Body of pancreas (tissue), 4 donors: Measurements from ENCODE around the gene MEN1. TPM values are rescaled to one million over a fixed set of nuclear protein-coding genes. Genes with fewer than 3 reads are reported as not detected.

Experiments
- ATAC-seq: fragments of 150-250 bp; one replicate; pipeline ENCODE4 v1.9.1; 2016
- DNase-seq, 4 donors: peaks; one replicate each; pipeline ENCODE4 v3.0.0-alpha.2; 2019
- H3K27ac ChIP-seq, 4 donors: fragments of 200-600 bp; sonication (generic); 1 replicate in 3 of 4; 2 replicates in 1 of 4; pipeline versions ENCODE4 v1.5.1 to v1.6.1; 2016 to 2019; ENCODE audit warnings: mild to moderate bottlenecking in 1 of 4, mixed read lengths in 1 of 4, moderate library complexity in 1 of 4
- H3K27me3 ChIP-seq, 2 donors: fragments of 200-600 bp; sonication (generic); one replicate each; pipeline ENCODE4 v1.6.0; 2016; ENCODE audit warnings: mild to moderate bottlenecking in 1 of 2
- H3K36me3 ChIP-seq, 2 donors: fragments of 200-600 bp; sonication (generic); replicated peaks in 1 of 2; 2 replicates each; pipeline ENCODE4 v1.5.1; 2016; ENCODE audit warnings: low read depth in 2 of 2; ENCODE audit not compliant: insufficient read depth in 1 of 2
- H3K4me1 ChIP-seq: fragments of 200-600 bp; sonication (generic); one replicate; pipeline ENCODE4 v1.6.0; 2016
- H3K4me3 ChIP-seq, 2 donors: fragments of 200-600 bp; sonication (generic); 1 replicate in 1 of 2; 2 replicates in 1 of 2; pipeline ENCODE4 v1.5.1; 2016 to 2019
- H3K9me3 ChIP-seq, 3 donors: fragments of 200-600 bp; sonication (generic); 1 replicate in 2 of 3; 2 replicates in 1 of 3; pipeline ENCODE4 v1.5.1; 2016
- CTCF ChIP-seq, 7 experiments: fragments of 450-650 bp in 4 of 7; fragments of 200-600 bp in 3 of 7; sonication (generic) in 3 of 7; IDR thresholded peaks; one replicate each; pipeline ENCODE4 v1.5.1; 2016 to 2019; ENCODE audit warnings: antibody characterized with exemption in 7 of 7
- POLR2A ChIP-seq, 3 donors: fragments of 450-650 bp; IDR thresholded peaks; one replicate each; pipeline ENCODE4 v1.6.1; 2016; ENCODE audit warnings: antibody characterized with exemption in 3 of 3, mild to moderate bottlenecking in 2 of 3
- WGBS, 2 donors: methylation state at CpG; one replicate each; pipeline ENCODE4 v1.1.5; 2017; 5-methylcytosine and 5-hydroxymethylcytosine counted together
- intact Hi-C: fragments of 100-400 bp; cut with DNase I; formaldehyde crosslinking; loops from one replicate; pipeline ENCODE4 v1.15.1; 2023
- total RNA-seq, 2 donors: library from RNA; depleted of rRNA; stranded (reverse); fragments of >200 nt; gene quantifications; one replicate each; pipeline ENCODE4 v1.1.0, GENCODE V29; 2016

Gene MEN1
- total RNA-seq, 2 donors from 2014 or later: 18.8 to 18.9 TPM

GRCh38 chr11:64788321-64789215 lies 21.8 kb downstream of the MEN1 start:
- no peaks in the 10 kb centered on the region for H3K27me3 ChIP-seq
- DNase-seq: no peak
- no peaks in the 10 kb centered on the region for H3K36me3 ChIP-seq
- no peak overlapping the region for H3K4me3 ChIP-seq
- H3K4me1 ChIP-seq: peaks cover 5% of the 10 kb centered on the region
- no peaks in the 10 kb centered on the region for H3K9me3 ChIP-seq
- intact Hi-C loops: no loop called here
- TF ChIP-seq POLR2A (IDR thresholded peaks at IDR 0.05) (no peak), CTCF (IDR thresholded peaks at IDR 0.05) (no peak)
- H3K27ac ChIP-seq: no peak overlapping the region
- WGBS, 2 donors: 87 to 100% methylated on average over 1 to 9 of the region's 9 CpGs
- ATAC-seq: no peak

- Histone ChIP-seq H3K4me1 (peaks cover 5% of the 10 kb centered on the region), H3K36me3 (no peaks in the 10 kb centered on the region), H3K27me3 (no peaks in the 10 kb centered on the region), H3K9me3 (no peaks in the 10 kb centered on the region), H3K4me3 (no peak overlapping the region), H3K27ac (no peak overlapping the region)
- WGBS, 2 donors: 32 to 43% methylated on average over 14 to 15 of the region's 15 CpGs
- peak in 6 of 7 experiments; percentile 58 to 72 (median 66) for TF ChIP-seq CTCF (IDR thresholded peaks at IDR 0.05)
- no peak for TF ChIP-seq POLR2A (IDR thresholded peaks at IDR 0.05)
- DNase-seq (peak; percentile 72 to 81 (median 76)), ATAC-seq (peak; percentile 85)
- intact Hi-C loops: no loop called here
These were observed 22.6 kb downstream of the MEN1 start for GRCh38 chr11:64787526-64788320.

- Histone ChIP-seq H3K27me3 (no peaks in the 10 kb centered on the region), H3K36me3 (no peaks in the 10 kb centered on the region), H3K4me3 (no peak overlapping the region), H3K27ac (no peak overlapping the region), H3K4me1 (peaks cover 5% of the 10 kb centered on the region), H3K9me3 (no peaks in the 10 kb centered on the region)
- no peak for ATAC-seq
- intact Hi-C loops: no loop called here
- peak in 1 of 4 donors; percentile 4 for DNase-seq
- TF ChIP-seq CTCF (IDR thresholded peaks at IDR 0.05) (no peak), POLR2A (IDR thresholded peaks at IDR 0.05) (no peak)
- WGBS, 2 donors: 84 to 90% methylated on average over 10 of the region's 10 CpGs
These were observed 24.0 kb downstream of the MEN1 start for GRCh38 chr11:64786308-64786707.

GRCh38 chr11:64784813-64785581 lies 25.4 kb downstream of the MEN1 start:
- intact Hi-C loops: no loop called here
- Histone ChIP-seq H3K36me3 (no peaks in the 10 kb centered on the region), H3K4me1 (peaks cover 5% of the 10 kb centered on the region), H3K4me3 (no peak overlapping the region), H3K9me3 (no peaks in the 10 kb centered on the region), H3K27ac (no peak overlapping the region), H3K27me3 (no peaks in the 10 kb centered on the region)
- DNase-seq: no peak
- WGBS, 2 donors: 82 to 85% methylated on average over 12 of the region's 12 CpGs
- TF ChIP-seq CTCF (IDR thresholded peaks at IDR 0.05) (no peak), POLR2A (IDR thresholded peaks at IDR 0.05) (no peak)
- ATAC-seq: no peak
